Liver (tissue), 9 donors: ENCODE measurements around the gene MEF2D. TPM values are rescaled to one million over a fixed set of nuclear protein-coding genes. Genes with fewer than 3 reads are reported as not detected.

Source experiments
- DNase-seq: peaks from one replicate; pipeline ENCODE4 v3.0.0-alpha.2; 2017; ENCODE audit warnings: low spot score
- H3K27ac ChIP-seq, 2 donors: one replicate each; pipeline ENCODE4 v1.7.0; 2013; ENCODE audit warnings: inconsistent platforms in 2 of 2, low read length in 2 of 2, control low read depth in 1 of 2, low read depth in 1 of 2, mild to moderate bottlenecking in 1 of 2
- H3K27me3 ChIP-seq, 4 donors: one replicate each; pipeline versions ENCODE4 v1.6.1 to v1.7.0; 2013; ENCODE audit warnings: low read length in 3 of 4, inconsistent platforms in 1 of 4, mild to moderate bottlenecking in 1 of 4, moderate library complexity in 1 of 4; ENCODE audit not compliant: control insufficient read depth in 4 of 4, insufficient read depth in 4 of 4
- H3K36me3 ChIP-seq, 4 donors: one replicate each; pipeline versions ENCODE4 v1.6.1 to v1.7.0; 2013; ENCODE audit warnings: low read length in 3 of 4, mild to moderate bottlenecking in 3 of 4, low read depth in 1 of 4, moderate library complexity in 1 of 4; ENCODE audit not compliant: control insufficient read depth in 4 of 4, insufficient read depth in 3 of 4
- H3K4me1 ChIP-seq, 4 donors: one replicate each; pipeline versions ENCODE4 v1.6.1 to v1.7.0; 2013; ENCODE audit warnings: low read length in 3 of 4, mild to moderate bottlenecking in 3 of 4, moderate library complexity in 1 of 4; ENCODE audit not compliant: control insufficient read depth in 4 of 4, insufficient read depth in 4 of 4
- H3K4me3 ChIP-seq, 3 donors: one replicate each; pipeline versions ENCODE4 v1.6.1 to v1.7.0; 2013; ENCODE audit warnings: low read length in 3 of 3, control low read depth in 1 of 3, low read depth in 1 of 3, mild to moderate bottlenecking in 1 of 3
- H3K9ac ChIP-seq, 2 donors: one replicate each; pipeline ENCODE4 v1.7.0; 2013; ENCODE audit warnings: low read length in 2 of 2, mild to moderate bottlenecking in 2 of 2, moderate library complexity in 2 of 2, control low read depth in 1 of 2, low read depth in 1 of 2
- H3K9me3 ChIP-seq, 4 donors: one replicate each; pipeline versions ENCODE4 v1.6.1 to v1.7.0; 2013; ENCODE audit warnings: low read length in 3 of 4; ENCODE audit not compliant: control insufficient read depth in 4 of 4
- ATF3 ChIP-seq: IDR thresholded peaks from 2 replicates; pipeline ENCODE4 v1.6.1; 2016; ENCODE audit warnings: antibody characterized with exemption
- CTCF ChIP-seq: fragments of 150-350 bp; IDR thresholded peaks from 2 replicates; pipeline ENCODE4 v1.5.1; 2017; ENCODE audit warnings: improper control_type of control experiment, low read depth, low read length; ENCODE audit not compliant: missing input control
- EGR1 ChIP-seq, 2 donors: IDR thresholded peaks; 2 replicates each; pipeline ENCODE4 v1.6.1; 2016 to 2018; ENCODE audit warnings: antibody characterized with exemption in 2 of 2, low read depth in 2 of 2
- FOXA1 ChIP-seq: IDR thresholded peaks from 2 replicates; pipeline ENCODE4 v1.6.1; 2016; ENCODE audit warnings: antibody characterized with exemption
- FOXA2 ChIP-seq: IDR thresholded peaks from 2 replicates; pipeline ENCODE4 v1.6.1; 2016; ENCODE audit warnings: antibody characterized with exemption
- GABPA ChIP-seq, 2 donors: IDR thresholded peaks in 1 of 2; conservative IDR thresholded peaks in 1 of 2; 2 replicates each; pipeline ENCODE4 v1.6.1; 2016; ENCODE audit warnings: antibody characterized with exemption in 2 of 2, mild to moderate bottlenecking in 1 of 2, moderate library complexity in 1 of 2
- HNF4A ChIP-seq, 2 donors: conservative IDR thresholded peaks; 2 replicates each; pipeline ENCODE4 v1.6.1; 2016; ENCODE audit warnings: antibody characterized with exemption in 2 of 2, mild to moderate bottlenecking in 2 of 2
- HNF4G ChIP-seq: IDR thresholded peaks from 2 replicates; pipeline ENCODE4 v1.6.1; 2016; ENCODE audit warnings: antibody characterized with exemption
- JUND ChIP-seq, 2 donors: IDR thresholded peaks; 2 replicates each; pipeline ENCODE4 v1.6.1; 2016; ENCODE audit warnings: antibody characterized with exemption in 2 of 2
- NR2F2 ChIP-seq: IDR thresholded peaks from 2 replicates; pipeline ENCODE4 v1.6.1; 2016; ENCODE audit warnings: antibody characterized with exemption
- RAD21 ChIP-seq, 2 donors: IDR thresholded peaks; 2 replicates each; pipeline ENCODE4 v1.6.1; 2016; ENCODE audit warnings: antibody characterized with exemption in 2 of 2, mild to moderate bottlenecking in 2 of 2
- RXRA ChIP-seq, 2 donors: IDR thresholded peaks; 2 replicates each; pipeline ENCODE4 v1.6.1; 2017 to 2018; ENCODE audit warnings: antibody characterized with exemption in 2 of 2, mild to moderate bottlenecking in 1 of 2
- SP1 ChIP-seq: IDR thresholded peaks from 2 replicates; pipeline ENCODE4 v1.6.1; 2018; ENCODE audit warnings: antibody characterized with exemption, mild to moderate bottlenecking
- TAF1 ChIP-seq: conservative IDR thresholded peaks from 2 replicates; pipeline ENCODE4 v1.6.1; 2016; ENCODE audit warnings: antibody characterized with exemption, mild to moderate bottlenecking
- YY1 ChIP-seq: IDR thresholded peaks from 2 replicates; pipeline ENCODE4 v1.6.1; 2016; ENCODE audit warnings: antibody characterized with exemption, mild to moderate bottlenecking
- WGBS: extraction: QIAGEN DNeasy Blood & Tissue Kit; methylation state at CpG from one replicate; pipeline ENCODE4 v1.1.7; 2013; 5-methylcytosine and 5-hydroxymethylcytosine counted together
- polyA plus RNA-seq, 2 donors: library from polyadenylated mRNA; stranded (reverse) in 1 of 2; unstranded in 1 of 2; fragments of 200-250 nt in 1 of 2; fragments of >200 nt in 1 of 2; fragmentation: Nextera tagmentation in 1 of 2; extraction: Ambion mirVana in 1 of 2; gene quantifications; one replicate each; pipeline versions ENCODE4 v1.2.1 to v1.2.3, GENCODE V29; 2013 to 2015
- total RNA-seq, 2 donors: library from RNA; depleted of rRNA; stranded (reverse); fragments of >200 nt; gene quantifications; one replicate each; pipeline ENCODE4 v1.2.3, GENCODE V29; 2014
- TF ChIP-seq, protein P1 (sequence below): IDR thresholded peaks from 2 replicates; pipeline ENCODE4 v1.6.1; 2016; ENCODE audit warnings: antibody characterized with exemption, mild to moderate bottlenecking
- TF ChIP-seq, protein P2 (sequence below): IDR thresholded peaks from 2 replicates; pipeline ENCODE4 v1.6.1; 2016; ENCODE audit warnings: antibody characterized with exemption
- TF ChIP-seq, protein P3 (sequence below): IDR thresholded peaks from 2 replicates; pipeline ENCODE4 v1.6.1; 2016; ENCODE audit warnings: antibody characterized with exemption
- donor health status: healthy.
- donor health status: healthy.
- donor health status: healthy.
- donor health status: healthy.
- donor health status: healthy.

MEF2D gene
- total and polyA plus RNA-seq, 4 donors, result 3.4 to 7.6 (median 5.5) TPM

- TF ChIP-seq, protein P1, sequence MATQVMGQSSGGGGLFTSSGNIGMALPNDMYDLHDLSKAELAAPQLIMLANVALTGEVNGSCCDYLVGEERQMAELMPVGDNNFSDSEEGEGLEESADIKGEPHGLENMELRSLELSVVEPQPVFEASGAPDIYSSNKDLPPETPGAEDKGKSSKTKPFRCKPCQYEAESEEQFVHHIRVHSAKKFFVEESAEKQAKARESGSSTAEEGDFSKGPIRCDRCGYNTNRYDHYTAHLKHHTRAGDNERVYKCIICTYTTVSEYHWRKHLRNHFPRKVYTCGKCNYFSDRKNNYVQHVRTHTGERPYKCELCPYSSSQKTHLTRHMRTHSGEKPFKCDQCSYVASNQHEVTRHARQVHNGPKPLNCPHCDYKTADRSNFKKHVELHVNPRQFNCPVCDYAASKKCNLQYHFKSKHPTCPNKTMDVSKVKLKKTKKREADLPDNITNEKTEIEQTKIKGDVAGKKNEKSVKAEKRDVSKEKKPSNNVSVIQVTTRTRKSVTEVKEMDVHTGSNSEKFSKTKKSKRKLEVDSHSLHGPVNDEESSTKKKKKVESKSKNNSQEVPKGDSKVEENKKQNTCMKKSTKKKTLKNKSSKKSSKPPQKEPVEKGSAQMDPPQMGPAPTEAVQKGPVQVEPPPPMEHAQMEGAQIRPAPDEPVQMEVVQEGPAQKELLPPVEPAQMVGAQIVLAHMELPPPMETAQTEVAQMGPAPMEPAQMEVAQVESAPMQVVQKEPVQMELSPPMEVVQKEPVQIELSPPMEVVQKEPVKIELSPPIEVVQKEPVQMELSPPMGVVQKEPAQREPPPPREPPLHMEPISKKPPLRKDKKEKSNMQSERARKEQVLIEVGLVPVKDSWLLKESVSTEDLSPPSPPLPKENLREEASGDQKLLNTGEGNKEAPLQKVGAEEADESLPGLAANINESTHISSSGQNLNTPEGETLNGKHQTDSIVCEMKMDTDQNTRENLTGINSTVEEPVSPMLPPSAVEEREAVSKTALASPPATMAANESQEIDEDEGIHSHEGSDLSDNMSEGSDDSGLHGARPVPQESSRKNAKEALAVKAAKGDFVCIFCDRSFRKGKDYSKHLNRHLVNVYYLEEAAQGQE, result no peak
- TF ChIP-seq NR2F2, result no peak
These were observed 67.0 kb downstream of the MEF2D start (continued) for GRCh38 chr1:156433602-156434001.

GRCh38 chr1:156433032-156433431, 67.5 kb downstream of the MEF2D start:
- no peak overlapping the region for H3K9ac ChIP-seq
- WGBS, result 20% methylated on average over 4 of the region's 4 CpGs
- TF ChIP-seq FOXA1 (no peak), HNF4A (conservative IDR thresholded peaks at IDR 0.05) (no peak), CTCF (no peak), GABPA (IDR thresholded peaks at IDR 0.05 in 1 of 2, conservative IDR thresholded peaks at IDR 0.05 in 1 of 2) (no peak), RAD21 (IDR thresholded peaks at IDR 0.05) (no peak), TAF1 (no peak), NR2F2 (no peak), HNF4G (no peak), RXRA (IDR thresholded peaks at IDR 0.05) (no peak), JUND (IDR thresholded peaks at IDR 0.05) (no peak), SP1 (no peak), ATF3 (no peak), FOXA2 (no peak), EGR1 (IDR thresholded peaks at IDR 0.05; ENCODE audit: low read depth in 2 of 2) (no peak), YY1 (no peak)
- TF ChIP-seq, protein P2, sequence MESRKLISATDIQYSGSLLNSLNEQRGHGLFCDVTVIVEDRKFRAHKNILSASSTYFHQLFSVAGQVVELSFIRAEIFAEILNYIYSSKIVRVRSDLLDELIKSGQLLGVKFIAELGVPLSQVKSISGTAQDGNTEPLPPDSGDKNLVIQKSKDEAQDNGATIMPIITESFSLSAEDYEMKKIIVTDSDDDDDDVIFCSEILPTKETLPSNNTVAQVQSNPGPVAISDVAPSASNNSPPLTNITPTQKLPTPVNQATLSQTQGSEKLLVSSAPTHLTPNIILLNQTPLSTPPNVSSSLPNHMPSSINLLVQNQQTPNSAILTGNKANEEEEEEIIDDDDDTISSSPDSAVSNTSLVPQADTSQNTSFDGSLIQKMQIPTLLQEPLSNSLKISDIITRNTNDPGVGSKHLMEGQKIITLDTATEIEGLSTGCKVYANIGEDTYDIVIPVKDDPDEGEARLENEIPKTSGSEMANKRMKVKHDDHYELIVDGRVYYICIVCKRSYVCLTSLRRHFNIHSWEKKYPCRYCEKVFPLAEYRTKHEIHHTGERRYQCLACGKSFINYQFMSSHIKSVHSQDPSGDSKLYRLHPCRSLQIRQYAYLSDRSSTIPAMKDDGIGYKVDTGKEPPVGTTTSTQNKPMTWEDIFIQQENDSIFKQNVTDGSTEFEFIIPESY, result no peak
- TF ChIP-seq, protein P3, sequence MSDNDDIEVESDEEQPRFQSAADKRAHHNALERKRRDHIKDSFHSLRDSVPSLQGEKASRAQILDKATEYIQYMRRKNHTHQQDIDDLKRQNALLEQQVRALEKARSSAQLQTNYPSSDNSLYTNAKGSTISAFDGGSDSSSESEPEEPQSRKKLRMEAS, result no peak
- TF ChIP-seq, protein P1, result no peak

More at GRCh38 chr1:156433032-156433431, 67.5 kb downstream of the MEF2D start:
- H3K27ac ChIP-seq, result no peak overlapping the region
- no peaks in the 10 kb centered on the region for H3K9me3 ChIP-seq
- H3K27me3 ChIP-seq, result peaks cover 0 to 47% (median 30%) of the 10 kb centered on the region in 4 donors
- no peaks in the 10 kb centered on the region for H3K36me3 ChIP-seq
- no peak for DNase-seq
- H3K4me1 ChIP-seq, result peaks cover 4 to 14% (median 5%) of the 10 kb centered on the region in 4 donors
- no peak overlapping the region for H3K4me3 ChIP-seq
